GM12891 (cell line): ENCODE measurements around the gene NDEL1.

Source experiments
- PAX5 ChIP-seq: IDR thresholded peaks from 2 replicates; pipeline ENCODE4 v1.6.1; 2011; ENCODE audit warnings: low read length, moderate library complexity, mild to moderate bottlenecking; ENCODE audit not compliant: insufficient read depth, severe bottlenecking
- POLR2A ChIP-seq: IDR thresholded peaks from 2 replicates; pipeline ENCODE4 v1.6.1; 2011; ENCODE audit warnings: low read depth, low read length, control low read depth
- POLR2AphosphoS5 ChIP-seq: IDR thresholded peaks from 2 replicates; pipeline ENCODE4 v1.6.1; 2011; ENCODE audit warnings: low read depth, low read length, control low read depth
- POU2F2 ChIP-seq: IDR thresholded peaks from 2 replicates; pipeline ENCODE4 v1.6.1; 2011; ENCODE audit warnings: low read depth, mild to moderate bottlenecking, control low read depth, low read length, moderate library complexity
- SPI1 ChIP-seq: IDR thresholded peaks from 2 replicates; pipeline ENCODE4 v1.6.1; 2011; ENCODE audit warnings: low read depth, low read length, control low read depth
- TAF1 ChIP-seq: IDR thresholded peaks from 2 replicates; pipeline ENCODE4 v1.6.1; 2011; ENCODE audit warnings: low read depth, low read length, control low read depth

GRCh38 chr17:8417806-8418205 is 17.9 kb upstream of the NDEL1 start:
- TF ChIP-seq POLR2A (no peak), POU2F2 (no peak), POLR2AphosphoS5 (no peak), PAX5 (no peak), TAF1 (no peak), SPI1 (no peak)
